Hindlimb muscle (tissue), 1 donor: ENCODE measurements around the gene TMEM45A. TPM values are rescaled to one million over a fixed set of nuclear protein-coding genes. Genes with fewer than 3 reads are reported as not detected.
"Not testable (repeated sequence)": the region's sequence is repeated elsewhere in the genome, so short reads cannot be mapped to it uniquely, and the experiment has no call there.

Source experiments
- DNase-seq: peaks from one replicate; pipeline ENCODE4 v3.0.0-alpha.2; 2013
- polyA plus RNA-seq: library from polyadenylated mRNA; unstranded; fragments of 120-200 nt; gene quantifications from one replicate; pipeline ENCODE4 v1.2.1, GENCODE V29; 2013; ENCODE audit not compliant: insufficient read length

The TMEM45A gene
- polyA plus RNA-seq, 1 donor: 12.1 TPM

DNA sequence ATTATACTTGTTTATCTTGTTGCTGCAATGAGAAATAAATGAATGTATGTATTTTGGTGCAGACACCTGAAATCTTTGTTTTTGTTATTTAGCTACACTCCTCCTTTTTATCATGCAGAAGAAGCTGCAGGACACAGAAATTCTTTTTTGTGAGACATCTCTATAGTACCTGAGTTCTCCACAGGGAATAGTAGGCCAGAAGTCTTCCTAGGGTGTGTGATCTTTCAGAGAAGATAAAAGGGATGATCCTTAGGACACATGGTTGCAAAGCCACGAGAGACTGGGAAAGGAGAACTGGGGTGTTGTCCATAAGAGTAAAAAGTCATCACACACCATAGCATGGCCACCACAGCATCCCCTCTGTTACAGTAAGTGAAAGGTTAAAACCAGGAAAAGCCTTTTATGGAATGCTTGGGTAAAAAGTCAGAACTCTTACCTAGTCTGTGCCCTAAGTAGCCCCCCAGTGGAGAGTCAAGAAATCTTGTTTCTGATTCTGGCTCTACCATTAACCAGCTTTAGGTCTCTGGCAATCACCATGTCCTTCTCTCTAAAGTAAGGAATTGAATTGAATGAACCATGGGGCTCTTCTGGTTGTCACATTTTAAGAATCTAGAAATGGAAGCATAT lies 85.1 kb downstream of the TMEM45A start:
- DNase-seq: no peak

DNA sequence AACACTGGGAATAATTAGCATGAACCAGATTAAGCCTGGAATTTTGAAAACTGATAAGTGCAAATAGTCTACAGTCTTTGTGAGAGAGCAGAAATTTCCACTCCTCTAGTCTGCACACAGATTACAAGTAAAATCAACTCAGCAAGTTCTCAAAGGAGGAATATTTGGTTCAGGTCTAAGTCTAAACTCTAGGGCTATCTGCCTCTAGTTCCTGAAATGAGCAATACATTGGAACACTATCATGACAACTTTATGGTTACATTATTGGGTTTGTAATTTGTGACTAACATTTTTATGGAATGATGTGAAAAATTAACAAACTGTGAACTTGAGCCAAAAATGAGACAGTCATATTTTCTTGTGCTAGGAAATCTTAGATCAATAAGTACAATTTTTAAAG lies 86.2 kb downstream of the TMEM45A start:
- no peak for DNase-seq

DNA sequence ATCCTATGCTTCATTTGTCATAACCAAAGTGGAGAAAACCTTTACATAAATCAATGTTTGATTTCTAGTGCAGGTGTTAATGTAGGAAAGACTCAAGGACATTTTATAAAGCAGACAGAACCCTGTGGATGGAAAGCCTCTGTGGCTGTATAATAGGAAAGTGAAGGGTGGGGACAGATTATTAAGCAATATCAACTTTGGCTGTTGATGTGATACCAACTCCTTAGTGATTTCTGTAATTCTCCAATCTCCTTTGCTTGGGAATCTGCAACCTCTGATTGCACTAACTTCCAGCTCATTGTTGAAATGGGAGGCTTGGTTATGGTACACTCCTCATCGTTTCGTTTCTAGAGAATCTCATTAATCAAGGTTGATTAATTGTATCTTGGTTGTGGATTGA lies 87.7 kb downstream of the TMEM45A start:
- no peak for DNase-seq

DNA sequence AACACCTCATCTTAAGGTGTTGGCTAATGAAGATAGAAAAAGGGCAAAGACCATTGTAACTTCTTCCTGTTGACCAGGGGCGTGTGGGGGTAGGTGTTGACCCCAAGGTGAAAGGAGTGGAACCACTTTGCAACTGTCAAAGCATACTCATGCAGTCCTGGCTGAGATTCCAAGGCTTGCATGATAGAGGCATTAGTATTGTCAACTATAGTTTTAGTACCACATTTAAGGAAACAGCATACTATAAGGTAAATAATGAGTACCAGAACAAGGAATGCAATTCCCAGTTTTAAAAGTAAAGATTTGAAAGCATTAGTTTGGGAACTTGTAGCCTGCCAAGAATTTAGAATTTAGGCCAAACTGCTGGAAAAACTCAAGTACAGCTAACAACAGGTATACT lies 89.2 kb downstream of the TMEM45A start:
- DNase-seq: no peak

DNA sequence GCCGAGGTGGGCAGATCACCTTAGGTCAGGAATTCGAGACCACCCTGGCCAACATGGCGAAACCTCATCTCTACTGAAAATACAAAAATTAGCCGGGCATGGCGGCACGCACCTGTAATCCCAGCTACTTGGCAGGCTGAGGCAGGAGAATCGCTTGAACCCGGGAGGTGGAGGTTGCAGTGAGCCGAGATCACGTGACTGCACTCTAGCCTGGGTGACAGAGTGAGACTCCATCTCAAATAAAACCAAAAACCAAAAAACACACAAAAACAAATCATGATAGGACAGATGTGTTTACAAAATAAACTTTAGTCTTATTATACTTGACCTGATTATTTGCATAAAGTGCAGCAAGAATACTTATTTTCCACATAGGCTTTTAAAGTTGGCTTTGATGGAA lies 89.7 kb downstream of the TMEM45A start:
- not testable (repeated sequence) for DNase-seq

DNA sequence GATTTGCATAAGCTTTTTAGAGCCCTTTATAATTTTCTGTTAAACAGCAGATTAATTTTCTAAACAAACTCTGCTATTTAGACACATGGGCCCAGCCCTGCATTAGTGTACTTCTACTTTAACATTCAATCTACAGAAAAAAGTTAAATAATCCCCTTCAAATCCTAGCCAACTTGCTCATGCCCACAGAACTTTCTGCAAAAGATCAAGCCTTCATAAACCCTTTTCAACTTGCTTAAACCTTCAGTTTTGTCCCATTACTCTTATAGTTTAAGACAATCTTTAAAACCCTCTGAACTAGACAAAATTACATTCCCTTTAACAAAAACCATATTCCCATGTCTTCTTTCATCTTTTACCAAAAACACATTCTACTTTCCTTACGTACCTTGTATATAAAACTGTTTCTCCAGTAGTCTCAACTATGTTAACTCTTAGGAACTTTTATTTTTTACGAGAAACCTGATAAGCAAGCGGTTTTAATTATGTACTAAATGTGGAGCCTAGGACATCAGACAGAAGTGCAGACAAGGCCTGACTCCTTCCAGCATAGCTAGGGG lies 91.8 kb downstream of the TMEM45A start:
- no peak for DNase-seq

DNA sequence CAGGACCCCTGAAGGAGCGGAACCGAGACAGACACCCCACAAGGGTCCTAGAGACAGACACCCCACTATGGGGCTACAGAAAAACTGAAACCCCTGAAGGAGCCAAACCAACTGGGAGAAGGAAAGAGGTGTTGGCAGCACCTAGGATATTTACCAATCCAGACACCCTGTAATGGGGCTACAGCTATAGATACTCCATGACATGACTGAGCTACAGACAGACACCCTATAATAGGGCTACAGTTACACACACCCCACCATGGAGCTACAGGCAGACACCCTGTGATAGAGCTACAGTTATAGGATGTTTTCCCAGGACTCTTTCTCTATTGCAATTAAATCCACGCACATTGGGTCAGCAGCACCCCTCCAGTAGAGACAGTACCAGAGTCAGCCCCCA lies 94.4 kb downstream of the TMEM45A start:
- DNase-seq: no peak

DNA sequence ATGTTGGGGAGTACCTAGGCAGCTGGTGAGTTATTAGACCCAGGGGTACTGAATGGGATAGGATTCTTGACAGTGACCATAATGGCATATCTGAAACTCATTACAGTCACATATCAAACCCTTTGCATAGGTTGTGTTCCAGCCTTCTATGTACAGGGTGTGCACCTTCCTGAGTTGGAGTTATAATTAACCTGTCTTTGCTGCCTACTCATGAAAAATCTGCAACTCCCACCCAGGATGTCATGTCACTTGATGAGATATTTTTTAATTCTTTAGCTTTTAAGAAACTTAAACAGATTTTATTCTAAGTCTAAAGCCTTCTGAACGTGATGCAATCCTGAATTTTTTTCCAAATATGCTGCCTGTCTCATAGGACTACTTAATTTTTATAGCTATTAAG lies 95.8 kb downstream of the TMEM45A start:
- DNase-seq: no peak

DNA sequence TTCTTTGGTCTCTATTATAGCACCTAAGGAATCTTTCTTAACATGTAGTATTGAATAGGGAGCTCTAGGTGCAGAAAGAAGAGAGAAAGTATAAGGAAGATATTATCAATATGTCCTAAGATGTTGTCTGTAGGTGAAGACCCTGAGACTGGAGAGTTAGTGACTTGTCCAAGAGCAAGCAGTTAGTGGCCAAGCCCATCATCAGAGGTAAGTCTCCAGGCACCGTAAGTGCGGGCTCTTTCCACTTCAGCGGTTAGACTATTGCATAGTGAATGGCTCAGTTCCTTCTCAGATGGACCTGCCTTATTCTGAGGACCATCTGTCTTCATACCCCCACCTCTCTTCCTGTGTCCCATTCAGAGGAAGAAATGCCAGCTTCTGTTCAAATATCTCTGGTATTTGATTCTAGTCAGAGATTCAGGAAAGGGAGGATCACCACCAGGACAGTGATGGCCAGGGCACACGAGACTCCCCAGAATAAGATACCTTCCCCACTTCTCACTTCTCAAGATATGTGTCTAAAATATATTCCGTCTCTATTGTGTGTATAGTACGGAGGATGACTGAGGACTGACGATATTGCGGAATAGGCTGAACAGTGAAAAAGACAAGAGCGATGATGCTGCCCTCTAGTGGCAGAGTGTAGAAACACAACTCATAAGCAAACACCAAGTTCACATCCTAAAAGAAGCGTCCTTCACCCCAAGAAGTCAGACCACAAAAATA lies 97.9 kb downstream of the TMEM45A start:
- peak; percentile 71 for DNase-seq

DNA sequence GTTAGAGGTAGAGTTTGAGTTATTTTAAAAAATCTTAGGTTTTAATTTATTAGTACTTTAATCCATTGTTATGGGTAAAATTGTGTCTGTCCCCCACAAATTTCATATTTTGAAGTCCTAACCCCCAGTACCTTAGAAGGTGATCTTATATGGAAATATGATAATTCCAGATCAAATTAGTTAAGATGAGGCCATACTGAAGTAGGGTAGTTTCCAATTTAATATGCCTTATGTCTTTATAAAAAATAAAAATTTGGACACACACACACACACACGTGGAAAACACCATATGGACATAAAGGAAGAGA lies 98.4 kb downstream of the TMEM45A start:
- no peak for DNase-seq

DNA sequence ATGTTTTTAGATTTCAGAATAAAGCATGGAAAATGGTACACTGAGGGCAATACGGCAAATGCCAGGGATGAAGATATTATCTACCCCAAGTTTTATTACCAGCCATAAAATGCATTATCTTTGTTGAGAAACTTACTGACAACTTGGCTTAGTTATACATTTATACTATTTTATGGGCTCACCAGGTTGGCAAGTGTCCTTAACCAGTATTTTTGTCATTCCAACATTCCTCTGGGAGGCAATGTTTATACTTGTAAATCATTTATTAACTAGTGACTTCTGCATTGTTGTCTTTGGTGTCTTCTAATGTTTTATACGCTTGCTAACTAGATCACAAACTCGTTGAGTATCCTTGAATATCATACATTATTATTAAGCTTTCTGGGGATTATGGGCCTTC lies 99.0 kb downstream of the TMEM45A start:
- DNase-seq: no peak

DNA sequence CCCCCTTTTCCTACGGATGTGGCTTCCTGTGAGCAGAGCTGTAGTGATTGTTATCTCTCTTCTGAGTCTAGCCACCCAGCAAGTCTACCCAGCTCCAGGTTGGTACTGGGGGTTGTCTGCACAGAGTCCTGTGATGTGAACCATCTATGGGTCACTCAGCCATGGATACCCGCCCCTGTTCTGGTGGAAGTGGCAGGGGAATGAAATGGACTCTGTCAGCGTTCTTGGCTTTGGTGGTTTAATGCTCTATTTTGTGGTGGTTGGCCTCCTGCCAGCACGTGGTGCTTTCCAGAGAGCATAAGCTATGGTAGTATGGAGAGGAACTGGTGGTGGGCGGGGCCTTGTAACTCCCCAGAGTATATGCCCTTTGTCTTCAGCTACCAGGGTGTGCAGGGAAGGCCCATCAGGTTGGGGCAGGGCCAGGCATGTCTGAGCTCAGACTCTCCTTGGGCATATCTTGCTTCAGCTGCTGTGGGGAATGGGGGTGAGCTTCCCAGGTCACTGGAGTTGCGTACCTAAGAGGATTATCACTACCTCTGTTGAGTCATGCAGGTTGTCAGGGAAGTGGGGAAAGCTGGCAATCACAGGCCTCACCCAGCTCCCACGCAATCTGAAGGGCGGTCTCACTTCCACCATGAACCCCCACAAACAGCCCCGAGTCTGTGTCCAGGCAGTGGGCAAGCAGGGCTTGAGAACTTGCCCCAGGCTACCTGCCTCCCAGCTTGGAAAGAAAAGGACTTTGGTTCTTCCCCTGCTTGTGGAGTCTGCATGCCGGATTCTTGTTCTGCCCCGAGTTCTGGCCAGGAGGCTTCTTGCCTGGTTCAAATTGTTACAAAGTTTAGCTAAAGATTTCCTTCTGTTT lies 108.0 kb downstream of the TMEM45A start:
- DNase-seq: no peak

DNA sequence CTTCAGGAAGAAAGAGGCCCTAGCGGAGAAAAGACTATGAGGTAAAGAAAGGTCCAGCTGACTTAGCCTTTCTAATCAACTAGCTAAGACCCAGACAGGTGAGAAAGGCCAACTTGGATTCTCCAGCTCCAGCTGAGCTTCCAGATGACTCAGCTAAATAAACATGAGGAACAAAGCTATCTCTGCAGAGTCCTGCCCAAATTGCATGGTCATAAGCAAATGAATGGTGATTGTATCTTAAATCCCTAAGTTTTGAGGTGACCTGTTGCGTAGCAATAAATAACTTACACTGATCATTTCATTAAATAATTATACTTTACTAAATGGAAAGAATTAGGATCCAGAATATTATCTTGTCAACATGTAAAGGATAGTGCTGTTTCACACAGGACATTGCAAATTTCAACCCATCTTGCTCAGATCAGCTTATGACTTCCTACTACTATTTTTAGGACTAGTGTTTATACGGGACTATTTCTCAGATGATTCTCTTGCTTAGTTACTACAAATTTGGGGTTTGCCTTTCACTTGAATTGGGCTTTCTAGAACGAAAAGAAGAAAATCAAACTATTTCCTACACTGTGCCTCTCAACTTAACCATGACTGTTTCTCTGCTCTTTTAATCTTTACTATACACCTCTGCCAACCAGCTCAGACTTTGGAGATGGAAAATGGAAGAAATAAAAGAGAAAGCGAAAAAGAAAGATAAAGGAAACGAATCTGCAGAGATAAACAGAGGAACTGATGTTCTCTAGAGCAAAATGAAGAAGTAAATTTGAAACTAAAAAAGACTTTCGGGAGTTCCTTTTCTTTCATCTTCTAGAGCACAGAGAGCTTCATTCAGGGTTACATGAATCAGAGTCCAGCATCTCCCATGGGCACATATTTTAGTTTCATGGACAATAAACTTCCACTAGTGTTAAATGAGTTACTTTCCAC lies 110.4 kb downstream of the TMEM45A start:
- no peak for DNase-seq

DNA sequence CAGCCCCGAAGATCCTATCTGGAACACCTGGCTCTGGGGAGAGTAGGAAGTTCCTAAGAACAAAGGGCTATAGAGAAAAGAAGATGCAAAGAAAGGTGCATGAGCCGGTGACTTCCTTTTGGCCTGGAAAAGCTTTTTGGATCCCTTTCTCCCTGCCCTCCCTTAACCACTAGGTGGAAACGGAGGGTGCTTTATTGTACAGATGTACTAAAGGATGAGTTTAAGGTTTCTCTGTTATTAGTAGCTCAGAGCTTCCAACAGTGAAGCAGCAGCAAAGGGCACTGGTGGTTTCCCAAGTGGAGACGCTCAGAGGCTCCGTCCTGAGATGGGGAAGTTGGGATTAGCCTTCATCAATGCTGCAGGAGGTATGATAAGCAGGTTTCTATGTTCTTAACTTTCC lies 111.0 kb downstream of the TMEM45A start:
- DNase-seq: peak; percentile 10

DNA sequence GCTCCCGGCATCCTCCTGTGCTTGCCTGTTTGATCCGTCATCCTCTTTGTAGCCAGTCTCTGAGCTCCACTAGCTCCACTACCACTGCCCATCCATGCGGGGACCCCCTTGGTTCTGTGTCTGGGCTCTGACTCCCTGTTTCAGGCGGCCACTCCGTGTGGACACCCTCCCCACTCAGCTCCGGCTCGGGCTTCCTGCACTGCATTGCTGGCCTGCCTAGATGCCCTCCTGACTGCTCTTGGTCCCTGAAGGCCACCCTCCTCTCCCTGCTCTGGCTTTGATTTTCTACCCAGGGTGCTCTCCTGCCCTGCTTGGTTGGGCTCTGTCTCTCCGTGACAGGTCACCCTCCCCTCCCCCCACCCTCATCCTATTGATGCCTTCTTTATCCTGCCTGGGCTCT lies 112.9 kb downstream of the TMEM45A start:
- no peak for DNase-seq

DNA sequence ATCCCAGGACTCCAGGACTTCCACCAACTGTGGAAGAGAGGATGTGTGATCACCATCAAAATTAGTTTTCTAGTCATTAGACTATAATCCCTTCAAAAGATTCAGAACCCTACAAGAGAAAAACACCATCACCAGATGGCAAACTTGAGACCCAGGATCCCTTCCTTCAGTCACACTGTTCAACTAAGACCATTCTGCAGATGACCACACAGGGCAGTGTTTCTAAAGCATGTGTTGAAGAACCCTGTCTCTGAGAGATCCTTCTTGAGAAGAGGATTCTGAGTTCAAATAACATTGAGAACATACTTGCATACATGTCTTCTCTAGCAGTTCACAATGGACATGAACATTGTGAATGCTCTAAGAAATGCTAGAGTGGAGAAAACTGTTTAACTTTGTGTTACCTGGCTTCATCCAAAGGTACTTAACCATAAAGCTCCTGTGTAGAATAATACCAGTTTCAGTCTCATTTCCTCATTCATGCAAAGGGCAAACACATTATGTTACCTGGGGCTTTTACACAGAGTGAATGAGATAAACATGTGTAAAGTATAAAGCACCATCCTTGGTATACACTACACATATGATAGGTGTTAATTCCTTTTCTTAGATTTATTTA lies 114.6 kb downstream of the TMEM45A start:
- no peak for DNase-seq

DNA sequence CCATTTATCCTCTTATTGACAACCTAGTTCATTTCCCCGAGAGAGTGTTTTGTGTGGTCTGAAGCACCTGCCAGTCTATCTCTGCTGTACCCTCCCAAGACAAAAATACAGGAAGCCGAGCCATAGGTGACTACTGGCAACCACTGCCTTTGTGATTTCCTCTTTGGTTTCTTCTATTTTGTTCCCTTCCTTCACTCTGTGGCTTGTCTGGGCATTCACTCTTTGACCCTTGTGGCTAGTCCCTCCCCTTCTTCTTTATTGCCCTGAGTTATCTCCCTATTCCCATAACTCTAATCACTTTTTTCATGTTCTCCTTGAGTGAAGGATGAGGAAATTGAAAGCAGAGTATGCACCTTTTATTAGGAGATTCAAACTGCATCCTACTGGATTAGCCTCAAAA lies 116.9 kb downstream of the TMEM45A start, which contains the start of gene ADGRG7:
Gene ADGRG7 (plus strand): TSS at position 297 of the 400 bp plus-strand sequence. CDS start 256 bp downstream, outside the sequence.
- no peak for DNase-seq

DNA sequence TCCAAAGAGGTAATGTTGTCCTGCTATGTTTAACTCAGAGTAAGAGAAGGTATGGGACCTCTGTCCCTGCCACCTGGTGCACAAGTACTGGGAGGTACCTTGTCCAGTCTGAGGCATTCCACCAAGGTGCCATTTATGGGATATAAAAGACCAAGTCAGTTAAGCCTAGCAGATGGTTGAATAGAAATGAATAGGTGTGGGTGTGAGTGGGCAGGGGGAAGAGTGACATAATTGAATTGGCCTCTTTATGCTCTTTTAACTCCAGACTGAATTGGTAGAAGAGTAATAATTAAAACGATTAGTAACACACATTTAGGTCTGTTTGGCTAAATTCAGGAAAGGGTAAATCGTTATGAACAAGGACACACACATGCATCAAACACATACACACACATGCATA lies 117.5 kb downstream of the TMEM45A start:
- DNase-seq: no peak

DNA sequence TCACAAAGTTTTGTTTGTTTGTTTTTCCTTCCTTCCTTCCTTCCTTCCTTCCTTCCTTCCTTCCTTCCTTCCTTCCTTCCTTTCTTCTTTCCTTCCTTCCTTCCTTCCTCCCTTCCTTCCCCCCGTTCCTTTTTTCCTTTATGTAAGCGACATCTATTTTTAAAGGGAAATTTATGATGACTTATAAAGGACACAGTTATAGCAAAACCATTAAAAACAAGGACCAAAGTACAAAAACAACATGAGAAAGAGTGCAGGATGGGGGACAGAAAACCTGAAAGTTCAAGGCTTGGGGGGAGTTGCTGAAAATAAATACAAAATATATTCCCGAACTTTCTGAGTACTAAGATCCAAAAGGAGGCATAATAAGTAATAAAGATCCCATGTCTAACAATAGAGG lies 118.8 kb downstream of the TMEM45A start:
- DNase-seq: no peak

DNA sequence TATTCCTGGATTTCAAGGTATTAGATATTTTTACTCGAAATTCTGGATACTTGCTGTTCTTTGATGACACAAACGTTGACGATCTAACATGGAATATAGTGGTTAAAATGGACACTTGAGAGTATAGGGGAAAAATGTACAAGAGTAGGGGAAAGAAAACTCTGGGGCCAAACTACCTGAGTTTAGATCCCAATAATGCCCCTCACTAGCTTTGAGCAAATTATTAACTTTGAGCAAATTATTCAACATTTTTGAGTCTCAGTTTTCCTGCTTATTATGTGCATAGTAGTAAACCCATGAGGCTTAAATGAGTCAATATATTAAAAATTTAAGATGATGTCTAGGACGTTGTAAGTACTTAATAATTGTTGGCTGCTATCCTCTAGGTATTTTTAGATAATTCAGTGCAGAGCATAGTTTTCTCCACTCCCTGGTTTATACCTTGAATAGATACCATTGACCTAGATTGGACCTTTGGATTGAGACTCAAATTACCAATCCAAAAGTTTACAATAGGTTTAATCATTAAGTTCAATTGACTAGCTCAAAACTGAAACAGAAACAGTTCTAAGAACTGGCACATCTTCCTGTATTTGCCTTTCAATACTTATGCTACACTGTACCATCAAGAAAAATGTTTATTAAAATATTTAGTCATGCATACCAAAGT lies 121.4 kb downstream of the TMEM45A start:
- DNase-seq: no peak

DNA sequence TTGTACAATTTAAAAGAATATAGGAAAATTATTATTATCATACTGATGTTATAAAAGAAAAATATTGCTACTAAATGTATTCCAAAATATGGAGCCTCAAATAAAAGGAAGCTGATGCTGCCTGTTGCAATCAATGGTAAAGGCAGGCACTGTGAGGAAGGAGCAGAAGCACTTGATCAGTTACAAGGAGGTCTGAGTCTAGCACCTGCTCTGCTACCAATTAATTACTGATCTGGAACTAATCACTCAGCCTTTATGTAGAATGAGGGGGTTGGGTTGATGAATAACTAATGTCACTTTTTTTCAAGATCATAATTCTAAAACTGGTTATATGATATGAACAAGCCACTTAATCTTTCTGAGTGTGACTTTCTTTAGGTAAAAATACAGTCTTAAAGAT lies 122.5 kb downstream of the TMEM45A start:
- DNase-seq: no peak
